H1 (cell line): ENCODE results near the gene TRMT61A. TPM values are rescaled to one million over a fixed set of nuclear protein-coding genes. Genes with fewer than 3 reads are reported as not detected.

Source experiments
- CTCF ChIA-PET: fragments of 300-600 bp; sonication (Branson Sonifier 250); formaldehyde crosslinking; loops from one replicate; lab custom pipeline; 2021; ENCODE audit not compliant: partially characterized antibody; lab: Charles Lee
- POLR2A ChIA-PET: fragments of 300-600 bp; sonication (Branson Sonifier 250); formaldehyde crosslinking; loops from one replicate; lab custom pipeline; 2021; ENCODE audit warnings: inconsistent platforms; ENCODE audit not compliant: partially characterized antibody; lab: Charles Lee
- DNase-seq, 2 experiments: peaks; one replicate each; pipeline versions ENCODE4 v3.0.0 to v3.0.0-alpha.2; 2010 to 2022; ENCODE audit warnings: low spot score in 2 of 2, low read depth in 1 of 2, mixed read lengths in 1 of 2
- FAIRE-seq: peaks from 2 replicates; lab custom pipeline; 2011; peaks lifted over from hg19 to GRCh38; lab: Jason Lieb, UNC
- H2AFZ ChIP-seq: 2 replicates; pipeline ENCODE4 v1.8.1; 2012; ENCODE audit warnings: low read length, inconsistent platforms
- H2AK5ac ChIP-seq: 2 replicates; pipeline ENCODE4 v1.6.1; 2013; ENCODE audit warnings: low read depth, low read length
- H2BK120ac ChIP-seq: replicated peaks from 2 replicates; pipeline ENCODE3; 2013; ENCODE audit warnings: low read depth, low read length, inconsistent platforms
- H2BK12ac ChIP-seq: 2 replicates; pipeline ENCODE4 v1.6.1; 2013; ENCODE audit warnings: low read depth, low read length
- H2BK15ac ChIP-seq: 2 replicates; pipeline ENCODE4 v1.6.1; 2013; ENCODE audit warnings: low read length
- H2BK20ac ChIP-seq: 2 replicates; pipeline ENCODE4 v1.6.1; 2013; ENCODE audit warnings: low read length
- H2BK5ac ChIP-seq: 2 replicates; pipeline ENCODE4 v1.6.1; 2013; ENCODE audit warnings: low read depth, low read length
- H3K14ac ChIP-seq: 2 replicates; pipeline ENCODE4 v1.6.1; 2013; ENCODE audit warnings: inconsistent platforms; ENCODE audit not compliant: insufficient read length
- H3K18ac ChIP-seq: 2 replicates; pipeline ENCODE4 v1.6.1; 2013; ENCODE audit warnings: low read length; ENCODE audit errors: extremely low read depth
- H3K23ac ChIP-seq: 2 replicates; pipeline ENCODE4 v1.6.1; 2013; ENCODE audit warnings: inconsistent platforms; ENCODE audit not compliant: insufficient read length
- H3K23me2 ChIP-seq: 2 replicates; pipeline ENCODE4 v1.6.1; 2013; ENCODE audit warnings: low read depth, low read length
- H3K27ac ChIP-seq: 2 replicates; pipeline ENCODE4 v1.6.1; 2011; ENCODE audit warnings: low read depth, low read length, inconsistent platforms
- H3K27me3 ChIP-seq, 4 experiments: replicated peaks in 1 of 4; 1 replicate in 1 of 4; 2 replicates in 3 of 4; pipeline versions ENCODE4 v1.6.1 to v1.8.1; 2011 to 2013; ENCODE audit warnings: low read length in 3 of 4, mild to moderate bottlenecking in 3 of 4, inconsistent platforms in 2 of 4, mixed read lengths in 2 of 4, moderate library complexity in 1 of 4; ENCODE audit not compliant: control insufficient read depth in 3 of 4, insufficient read depth in 3 of 4; ENCODE audit errors: extremely low read depth in 1 of 4
- H3K36me3 ChIP-seq, 4 experiments: 2 replicates each; pipeline versions ENCODE4 v1.6.1 to v1.8.1; 2011 to 2013; ENCODE audit warnings: mild to moderate bottlenecking in 4 of 4, low read length in 3 of 4, moderate library complexity in 2 of 4, control low read depth in 1 of 4, inconsistent platforms in 1 of 4; ENCODE audit not compliant: insufficient read depth in 4 of 4, control insufficient read depth in 2 of 4
- H3K4ac ChIP-seq: replicated peaks from 2 replicates; pipeline ENCODE3; 2013; ENCODE audit warnings: low read length, low read depth, mixed read lengths, inconsistent platforms; ENCODE audit not compliant: insufficient read length
- H3K4me1 ChIP-seq, 4 experiments: replicated peaks in 1 of 4; 1 replicate in 1 of 4; 2 replicates in 3 of 4; pipeline versions ENCODE4 v1.6.1 to v1.8.1; 2011 to 2013; ENCODE audit warnings: low read length in 3 of 4, inconsistent platforms in 2 of 4, mixed read lengths in 1 of 4; ENCODE audit not compliant: insufficient read depth in 4 of 4, control insufficient read depth in 3 of 4
- H3K4me2 ChIP-seq, 2 experiments: 2 replicates each; pipeline versions ENCODE4 v1.6.1 to v1.8.1; 2011 to 2013; ENCODE audit warnings: low read depth in 2 of 2, low read length in 2 of 2, control low read depth in 1 of 2, inconsistent platforms in 1 of 2, mild to moderate bottlenecking in 1 of 2; ENCODE audit not compliant: insufficient read depth in 1 of 2
- H3K4me3 ChIP-seq, 4 experiments: fragments of 200-600, 300-600 bp in 1 of 4; sonication (generic), shearing (Covaris generic), sonication (Bioruptor Twin) in 1 of 4; 2 replicates each; pipeline versions ENCODE4 v1.5.1 to v1.8.1; 2011 to 2016; ENCODE audit warnings: low read length in 4 of 4, low read depth in 3 of 4, control low read depth in 2 of 4, inconsistent platforms in 2 of 4, mild to moderate bottlenecking in 2 of 4, mixed read lengths in 1 of 4, moderate library complexity in 1 of 4; ENCODE audit not compliant: insufficient read depth in 2 of 4; ENCODE audit errors: extremely low read depth in 1 of 4
- H3K56ac ChIP-seq: replicated peaks from 2 replicates; pipeline ENCODE3; 2013; ENCODE audit warnings: low read depth, mild to moderate bottlenecking, mixed read lengths, low read length, inconsistent platforms; ENCODE audit not compliant: insufficient read length
- H3K79me1 ChIP-seq: 2 replicates; pipeline ENCODE4 v1.6.1; 2013; ENCODE audit warnings: low read depth, low read length, control low read depth
- H3K79me2 ChIP-seq, 2 experiments: 2 replicates each; pipeline versions ENCODE4 v1.6.1 to v1.8.1; 2012 to 2013; ENCODE audit warnings: low read length in 2 of 2, mild to moderate bottlenecking in 2 of 2, inconsistent platforms in 1 of 2; ENCODE audit not compliant: insufficient read depth in 2 of 2, control insufficient read depth in 1 of 2
- H3K9ac ChIP-seq, 4 experiments: replicated peaks in 1 of 4; 1 replicate in 1 of 4; 2 replicates in 3 of 4; pipeline versions ENCODE4 v1.6.1 to v1.8.1; 2011 to 2013; ENCODE audit warnings: low read depth in 3 of 4, low read length in 3 of 4, control low read depth in 2 of 4, mild to moderate bottlenecking in 2 of 4, moderate library complexity in 2 of 4, inconsistent platforms in 1 of 4; ENCODE audit errors: extremely low read depth in 1 of 4
- H3K9me3 ChIP-seq, 2 experiments: 2 replicates each; pipeline versions ENCODE4 v1.6.1 to v1.8.1; 2012 to 2013; ENCODE audit warnings: mild to moderate bottlenecking in 2 of 2, moderate library complexity in 2 of 2, control low read depth in 1 of 2, inconsistent platforms in 1 of 2, low read depth in 1 of 2, low read length in 1 of 2, mixed read lengths in 1 of 2; ENCODE audit not compliant: insufficient read depth in 2 of 2
- H4K20me1 ChIP-seq, 2 experiments: replicated peaks in 1 of 2; 2 replicates each; pipeline versions ENCODE3 to v1.8.1; 2011 to 2013; ENCODE audit warnings: inconsistent platforms in 2 of 2, low read length in 2 of 2, mild to moderate bottlenecking in 1 of 2; ENCODE audit not compliant: insufficient read depth in 2 of 2, control insufficient read depth in 1 of 2
- H4K5ac ChIP-seq: 2 replicates; pipeline ENCODE4 v1.6.1; 2013; ENCODE audit warnings: low read length, low read depth, mixed read lengths, inconsistent platforms; ENCODE audit not compliant: insufficient read length
- H4K8ac ChIP-seq: 2 replicates; pipeline ENCODE4 v1.8.0; 2013; ENCODE audit warnings: mild to moderate bottlenecking, moderate library complexity, low read length, inconsistent platforms; ENCODE audit not compliant: insufficient read depth; ENCODE audit errors: extremely low read depth
- H4K91ac ChIP-seq: replicated peaks from 2 replicates; pipeline ENCODE3; 2013; ENCODE audit warnings: low read length, mixed read lengths, inconsistent platforms; ENCODE audit not compliant: insufficient read length
- ASH2L ChIP-seq: fragments of 200-600, 300-600 bp; sonication (generic); IDR thresholded peaks from one replicate; pipeline ENCODE4 v1.7.1; 2017; ENCODE audit warnings: low read length
- CBX5 ChIP-seq: fragments of 300-800, 300-1000 bp; sonication (generic); IDR thresholded peaks from 2 replicates; pipeline ENCODE4 v1.7.1; 2016; ENCODE audit warnings: antibody characterized with exemption, low read length, low read depth
- CTBP2 ChIP-seq: IDR thresholded peaks from 2 replicates; pipeline ENCODE4 v1.7.0; 2011; ENCODE audit warnings: borderline replicate concordance, mild to moderate bottlenecking, moderate library complexity, mixed read lengths, low read length; ENCODE audit not compliant: insufficient read depth, insufficient read length
- GTF2F1 ChIP-seq: IDR thresholded peaks from 2 replicates; pipeline ENCODE4 v1.6.1; 2012; ENCODE audit warnings: low read depth, low read length, improper control_type of control experiment, borderline replicate concordance
- KDM4A ChIP-seq: IDR thresholded peaks from one replicate; pipeline ENCODE4 v1.7.1; 2012; ENCODE audit warnings: low read depth, mild to moderate bottlenecking, moderate library complexity, low read length, inconsistent platforms; ENCODE audit not compliant: severe bottlenecking
- NRF1 ChIP-seq: IDR thresholded peaks from 2 replicates; pipeline ENCODE4 v1.6.1; 2011; ENCODE audit warnings: mild to moderate bottlenecking, low read depth, low read length, improper control_type of control experiment
- SUZ12 ChIP-seq: fragments of 200-600 bp; sonication (generic); IDR thresholded peaks from 2 replicates; pipeline ENCODE4 v1.6.1; 2012; ENCODE audit warnings: mild to moderate bottlenecking, inconsistent platforms, low read length, moderate library complexity, mixed read lengths
- USF2 ChIP-seq: IDR thresholded peaks from 2 replicates; pipeline ENCODE4 v1.6.1; 2011; ENCODE audit warnings: low read length, improper control_type of control experiment
- YY1 ChIP-seq: IDR thresholded peaks from 2 replicates; pipeline ENCODE4 v1.6.1; 2011; ENCODE audit warnings: low read depth, mild to moderate bottlenecking, low read length
- WGBS, 2 experiments: shearing (Covaris generic) in 1 of 2; methylation state at CpG; one replicate each; pipeline versions ENCODE4 v1.1.6 to v1.1.7; 2013 to 2015; ENCODE audit warnings: low lambda C conversion rate in 2 of 2, mixed read lengths in 2 of 2, inconsistent platforms in 1 of 2, low coverage in 1 of 2, missing lambda C conversion rate in 1 of 2; ENCODE audit not compliant: insufficient replicate concordance in 2 of 2, insufficient coverage in 1 of 2, insufficient read length in 1 of 2; ENCODE audit errors: extremely low coverage in 1 of 2, missing lambda C conversion rate in 1 of 2; 5-methylcytosine and 5-hydroxymethylcytosine counted together
- polyA plus RNA-seq, 7 experiments: library from polyadenylated mRNA; depleted of rRNA in 3 of 7; stranded (reverse) in 5 of 7; unstranded in 2 of 7; fragments of >200 nt in 5 of 7; fragments of 200-250 nt in 2 of 7; gene quantifications; 1 replicate in 5 of 7; 2 replicates in 1 of 7; 4 replicates in 1 of 7; pipeline versions ENCODE4 v1.2.1 to v1.2.3, GENCODE V29; 2011 to 2013; ENCODE audit warnings: missing spikeins in 2 of 7, mixed read lengths in 2 of 7
- total RNA-seq: library from RNA; stranded (reverse); fragmentation: NEBNext Ultra II Directional; extraction: Animal tissue kit (Norgen Biotek cat#: 25700); gene quantifications from 2 replicates; pipeline ENCODE4 v1.2.1, GENCODE V29; 2021

The TRMT61A gene
- total and polyA plus RNA-seq, 2 of the 8 experiments (the other 6 are each of a cell fraction or from before 2014, with no cell fraction given) = 15.8 to 19.0 TPM

GRCh38 chr14:103512701-103513611 is 16.0 kb upstream of the TRMT61A start:
- Histone ChIP-seq H3K79me2 (no peaks in the 10 kb centered on the region), H2BK15ac (no peak overlapping the region), H2AFZ (no peak overlapping the region), H3K9ac (no peak overlapping the region), H3K23ac (no peak overlapping the region), H3K4me3 (no peak overlapping the region), H3K4ac (no peak overlapping the region), H3K14ac (no peak overlapping the region), H4K20me1 (peaks cover 0 to 3% of the 10 kb centered on the region in 2 experiments), H4K91ac (no peak overlapping the region), H3K79me1 (no peaks in the 10 kb centered on the region), H3K27me3 (no peaks in the 10 kb centered on the region), H3K4me2 (no peak overlapping the region), H2BK120ac (no peak overlapping the region), H3K18ac (no peak overlapping the region), H3K27ac (no peak overlapping the region), H3K23me2 (no peaks in the 10 kb centered on the region), H4K5ac (no peak overlapping the region), H3K36me3 (peaks cover 0 to 16% (median under 1%) of the 10 kb centered on the region in 4 experiments; a peak in 4 of 8 replicates), H2BK5ac (no peak overlapping the region; the same call in 1 of the 2 replicates), H2AK5ac (no peak overlapping the region), H2BK20ac (no peak overlapping the region), H3K9me3 (no peaks in the 10 kb centered on the region), H3K56ac (no peak overlapping the region), H2BK12ac (no peak overlapping the region), H4K8ac (no peak overlapping the region), H3K4me1 (peaks cover 0 to 3% (median 2%) of the 10 kb centered on the region in 4 experiments; a peak in 3 of 7 replicates)
- FAIRE-seq = no peak
- 95% methylated on average over 25 of the region's 25 CpGs; no CpG with 5 or more reads in 1 of the 2 experiments for WGBS, 2 experiments
- ChIA-PET POLR2A (interaction anchor here (1.3 to 12.6 kb wide), 4 partner anchors 7 to 49 kb away, joined by 3 to 844 read pairs (median 40); partner anchors contain the start of genes BAG5, CKB and TRMT61A), CTCF (interaction anchor here (1.0 to 31.3 kb wide), 3 partner anchors 8 to 28 kb away, joined by 3 to 921 read pairs (median 42); partner anchors contain the start of gene TRMT61A)
- DNase-seq = no peak
- TF ChIP-seq ASH2L (no peak), KDM4A (no peak), YY1 (no peak), GTF2F1 (no peak), NRF1 (no peak), SUZ12 (no peak), USF2 (no peak), CTBP2 (no peak), CBX5 (no peak)
